HepG2 (cell line): ENCODE data around the gene KAT7. TPM values are rescaled to one million over a fixed set of nuclear protein-coding genes. Genes with fewer than 3 reads are reported as not detected.

Source experiments
- ARID4A ChIP-seq: sonication (generic); formaldehyde crosslinking; IDR thresholded peaks from 2 replicates; pipeline ENCODE4 v1.5.0; 2020; ENCODE audit warnings: mild to moderate bottlenecking, missing genetic modification reagents, borderline replicate concordance
- DNMT1 ChIP-seq: sonication (generic); formaldehyde crosslinking; IDR thresholded peaks from 2 replicates; pipeline ENCODE4 v1.5.1; 2020; ENCODE audit warnings: mild to moderate bottlenecking, missing genetic modification reagents
- MXI1 ChIP-seq: IDR thresholded peaks from 3 replicates; pipeline ENCODE4 v1.6.1; 2012; ENCODE audit warnings: low read depth, low read length, inconsistent platforms, borderline replicate concordance
- NCOR1 ChIP-seq: fragments of 200-600 bp; sonication (generic); IDR thresholded peaks from 2 replicates; pipeline ENCODE4 v1.7.0; 2017; ENCODE audit warnings: antibody characterized with exemption, low read length, borderline replicate concordance
- U2AF1 ChIP-seq: fragments of 200-400 bp; formaldehyde crosslinking; optimal IDR thresholded peaks from 2 replicates; pipeline ENCODE3; 2017; ENCODE audit warnings: mild to moderate bottlenecking, low read depth, low read length
- ZBTB8A ChIP-seq: sonication (generic); formaldehyde crosslinking; IDR thresholded peaks from 2 replicates; pipeline ENCODE4 v1.4.0; 2020; ENCODE audit warnings: mild to moderate bottlenecking, low read depth, missing genetic modification reagents, borderline replicate concordance
- ZNF318 ChIP-seq: sonication (generic); formaldehyde crosslinking; IDR thresholded peaks from 2 replicates; pipeline ENCODE4 v1.4.0; 2020; ENCODE audit warnings: mild to moderate bottlenecking, missing genetic modification reagents
- ZNF567 ChIP-seq: sonication (generic); formaldehyde crosslinking; IDR thresholded peaks from 2 replicates; pipeline ENCODE4 v1.8.1; 2023; ENCODE audit warnings: mild to moderate bottlenecking, missing genetic modification reagents, borderline replicate concordance
- polyA plus RNA-seq, 8 experiments: library from polyadenylated mRNA; depleted of rRNA in 3 of 8; stranded (reverse) in 7 of 8; unstranded in 1 of 8; fragments of >200 nt; fragmentation: Illumina TruSeq in 4 of 8; extraction: Trizol in 4 of 8; gene quantifications; 2 replicates each; pipeline versions ENCODE4 v1.2.1 to v1.2.3, GENCODE V29; 2011 to 2016; ENCODE audit warnings: low read depth in 4 of 8, missing spikeins in 1 of 8, mixed read lengths in 1 of 8; ENCODE audit not compliant: insufficient read depth in 1 of 8
- total RNA-seq, 5 experiments: library from RNA; depleted of rRNA; stranded (reverse); fragments of >200 nt; fragmentation: Illumina TruSeq; extraction: Trizol; gene quantifications; 2 replicates each; pipeline ENCODE4 v1.2.3, GENCODE V29; 2016; ENCODE audit warnings: low read depth in 1 of 5
- TF ChIP-seq, protein P1 (sequence below): sonication (generic); formaldehyde crosslinking; IDR thresholded peaks from 2 replicates; pipeline ENCODE4 v1.5.0; 2020; ENCODE audit warnings: mild to moderate bottlenecking, missing genetic modification reagents

Gene KAT7
- total and polyA plus RNA-seq, 2 of the 13 experiments (the other 11 are each of a cell fraction or from before 2014, with no cell fraction given): 21.2 to 39.2 TPM

DNA sequence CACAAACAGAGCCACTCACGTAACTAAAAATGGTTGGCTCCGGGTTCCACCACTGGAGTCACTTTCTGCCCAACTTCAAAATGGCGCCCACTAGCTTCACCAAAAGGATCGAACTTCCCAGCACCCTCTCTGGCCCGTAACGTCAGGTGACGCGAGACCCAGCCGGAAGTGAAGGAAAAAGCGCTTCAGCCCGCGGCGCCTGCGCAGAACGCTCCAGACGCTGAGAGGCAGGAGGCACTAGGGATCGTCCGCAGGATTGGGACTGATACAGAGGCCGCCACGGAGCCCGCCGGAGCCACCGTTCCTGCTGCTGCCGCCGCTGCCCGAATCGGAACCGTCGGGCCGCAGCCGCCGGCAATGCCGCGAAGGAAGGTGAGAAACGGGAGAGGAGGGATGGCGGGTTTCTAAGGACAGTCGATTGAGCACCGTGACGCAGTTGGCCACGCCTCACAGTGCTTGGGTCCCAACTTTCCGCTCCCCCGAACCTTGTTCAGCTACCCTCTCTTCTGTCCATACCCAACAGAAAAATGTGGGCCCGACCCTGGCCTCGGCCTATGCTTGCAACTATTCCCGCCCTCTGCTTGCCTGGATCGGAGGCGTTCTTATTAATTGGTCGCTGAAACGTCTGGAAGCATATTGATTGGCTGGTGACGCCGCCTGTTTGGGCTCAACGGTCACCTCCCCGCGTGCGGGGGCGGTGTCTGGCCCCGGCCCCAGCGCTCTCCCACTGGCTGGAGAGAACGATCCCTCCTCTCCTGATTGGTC, at the start of gene KAT7 (continued):
- TF ChIP-seq ZBTB8A (CRISPR knock-in tag) (peak; percentile 57; the same call in 1 of the 2 replicates), DNMT1 (CRISPR knock-in tag) (no peak; the same call in 1 of the 2 replicates), ARID4A (CRISPR knock-in tag) (peak; percentile 95), U2AF1 (peak; percentile 72), NCOR1 (peak; percentile 82; the same call in 1 of the 2 replicates), ZNF567 (CRISPR knock-in tag) (peak; percentile 82), ZNF318 (0 out of 2 replicates have a peak, but pooled peaks have one; percentile 16), MXI1 (peak; percentile 81; the same call in 1 of the 3 replicates)
- TF ChIP-seq, protein P1, sequence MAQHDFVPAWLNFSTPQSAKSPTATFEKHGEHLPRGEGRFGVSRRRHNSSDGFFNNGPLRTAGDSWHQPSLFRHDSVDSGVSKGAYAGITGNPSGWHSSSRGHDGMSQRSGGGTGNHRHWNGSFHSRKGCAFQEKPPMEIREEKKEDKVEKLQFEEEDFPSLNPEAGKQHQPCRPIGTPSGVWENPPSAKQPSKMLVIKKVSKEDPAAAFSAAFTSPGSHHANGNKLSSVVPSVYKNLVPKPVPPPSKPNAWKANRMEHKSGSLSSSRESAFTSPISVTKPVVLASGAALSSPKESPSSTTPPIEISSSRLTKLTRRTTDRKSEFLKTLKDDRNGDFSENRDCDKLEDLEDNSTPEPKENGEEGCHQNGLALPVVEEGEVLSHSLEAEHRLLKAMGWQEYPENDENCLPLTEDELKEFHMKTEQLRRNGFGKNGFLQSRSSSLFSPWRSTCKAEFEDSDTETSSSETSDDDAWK: no peak
